CD4-positive, alpha-beta T cell treated with Interleukin-6 for 4 hours (primary cell): ENCODE data around the gene FXYD3.
A peak's percentile ranks its signal among the peaks of the same experiment; 100 is the strongest.

Source experiments
- DNase-seq: peaks from one replicate; pipeline ENCODE4 v3.0.0-alpha.2; 2020; ENCODE audit warnings: mixed read lengths

FXYD3 gene

GRCh38 chr19:35166100-35167063 lies 50.8 kb downstream of the FXYD3 start:
- no peak for DNase-seq

- peak; percentile 43 for DNase-seq
Observed at GRCh38 chr19:35167251-35168119, 51.9 kb downstream of the FXYD3 start.

- no peak for DNase-seq
Observed at GRCh38 chr19:35168196-35168595, 52.6 kb downstream of the FXYD3 start.

- DNase-seq, result no peak
Observed at GRCh38 chr19:35169221-35169995, 53.8 kb downstream of the FXYD3 start.

- no peak for DNase-seq
Observed at GRCh38 chr19:35170359-35171061, 54.9 kb downstream of the FXYD3 start.

DNA sequence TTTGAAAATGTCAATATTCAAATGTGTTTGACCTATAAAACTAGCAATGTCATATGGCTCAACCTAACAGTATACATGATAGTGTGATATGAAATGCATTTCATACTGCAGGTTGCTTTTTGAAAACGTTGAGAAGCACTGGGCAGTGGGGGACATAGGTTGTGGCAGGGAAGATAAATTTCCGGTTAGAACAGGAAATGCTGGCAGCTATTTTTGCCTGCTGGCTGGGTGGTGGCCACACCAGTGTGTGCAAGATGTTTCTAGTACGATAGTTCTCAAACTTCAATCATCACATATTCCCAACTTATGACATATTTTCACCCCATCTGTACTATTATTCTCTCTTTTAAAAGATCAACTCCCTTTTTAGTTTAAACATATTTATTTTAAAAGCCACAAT lies 56.1 kb downstream of the FXYD3 start:
- peak; percentile 32 for DNase-seq
